Measurements from ENCODE around the gene EYA2. TPM values are rescaled to one million over a fixed set of nuclear protein-coding genes. Genes with fewer than 3 reads are reported as not detected.

The EYA2 gene
- total and polyA plus RNA-seq, 2 donors (not counting 3 experiments of a cell fraction or from before 2014, with no cell fraction given) = not detected

GRCh38 chr20:46990017-46990595, 95.5 kb downstream of the EYA2 start:
- no peak for FAIRE-seq

More at GRCh38 chr20:46990017-46990595, 95.5 kb downstream of the EYA2 start:
- Histone ChIP-seq H3K9me3 (replicated peaks; ENCODE audit: control insufficient read depth, insufficient read depth, low read length) (no peaks in the 10 kb centered on the region), H2AFZ (ENCODE audit: low read depth, low read length) (no peak overlapping the region), H3K27ac (ENCODE audit: insufficient read depth, low read depth, low read length) (no peak overlapping the region), H3K9me1 (replicated peaks; ENCODE audit: control insufficient read depth, extremely low read depth, insufficient read depth, low read length) (no peaks in the 10 kb centered on the region), H3K9ac (replicated peaks; ENCODE audit: extremely low read depth, insufficient read depth, low read length) (no peak overlapping the region), H3K4me1 (ENCODE audit: control insufficient read depth, extremely low read depth, insufficient read depth, low read length) (no peaks in the 10 kb centered on the region), H3K4me3 (replicated peaks in 1 of 3; ENCODE audit: insufficient read depth in 1 of 3, low read depth in 1 of 3, low read length in 3 of 3) (no peak overlapping the region), H3K36me3 (ENCODE audit: control insufficient read depth in 2 of 2, extremely low read depth in 1 of 2, insufficient read depth in 2 of 2, low read length in 2 of 2) (no peaks in the 10 kb centered on the region), H3K4me2 (ENCODE audit: insufficient read depth, low read length) (no peak overlapping the region), H4K20me1 (replicated peaks; ENCODE audit: control insufficient read depth, extremely low read depth, insufficient read depth, low read length) (no peaks in the 10 kb centered on the region), H3K79me2 (ENCODE audit: control insufficient read depth, insufficient read depth, low read length) (no peaks in the 10 kb centered on the region), H3K27me3 (ENCODE audit: control insufficient read depth in 2 of 2, insufficient read depth in 2 of 2, low read length in 2 of 2) (no peaks in the 10 kb centered on the region)
- no TSS peak for BruUV-seq (replicated peaks)
- DNase-seq (ENCODE audit: low read depth, low spot score) = no peak
- ChIA-PET POLR2A (no interaction called here), CTCF (no interaction called here)
- no peak for TF ChIP-seq POLR2A (IDR thresholded peaks at IDR 0.05; ENCODE audit: low read depth, low read length)
- TF ChIP-seq MYC (IDR thresholded peaks at IDR 0.05; ENCODE audit: low read depth, low read length) = no peak
- no peak for TF ChIP-seq CTCF (IDR thresholded peaks at IDR 0.05; ENCODE audit: extremely low read depth in 1 of 2, insufficient read depth in 1 of 2, low read depth in 1 of 2, low read length in 2 of 2)
- TF ChIP-seq FOS (IDR thresholded peaks at IDR 0.05; ENCODE audit: borderline replicate concordance, insufficient read depth, low read length) = no peak
- no peak for TF ChIP-seq EZH2 (IDR thresholded peaks at IDR 0.05; ENCODE audit: borderline replicate concordance, low read depth, low read length, severe bottlenecking)
- TF ChIP-seq GATA2 (IDR thresholded peaks at IDR 0.05; ENCODE audit: insufficient read depth, insufficient read length, low read depth, low read length) = no peak
- TF ChIP-seq JUN (IDR thresholded peaks at IDR 0.05; ENCODE audit: borderline replicate concordance, insufficient read depth, insufficient read length, low read depth) = no peak
- TF ChIP-seq MAX (IDR thresholded peaks at IDR 0.05; ENCODE audit: insufficient read depth, insufficient read length) = no peak
- TF ChIP-seq POLR2AphosphoS5 (IDR thresholded peaks at IDR 0.05; ENCODE audit: insufficient read depth, low read depth, low read length) = no peak
- dilution Hi-C loops (cut with MboI; ENCODE audit: extremely low pct_ligation_motif_present, low sequenced_read_pairs) (no loop called here), intact Hi-C loops (cut with micrococcal nuclease) (no loop called here)

Measured in endothelial cell of umbilical vein (primary cell).